Subcutaneous abdominal adipose tissue (tissue), 5 donors: Measurements from ENCODE around the gene VMA21.

Experiments used
- H3K27ac ChIP-seq: one replicate; pipeline ENCODE4 v1.7.0; 2013; ENCODE audit warnings: low read depth, mild to moderate bottlenecking, inconsistent platforms, low read length, moderate library complexity
- H3K27me3 ChIP-seq, 5 donors: one replicate each; pipeline ENCODE4 v1.7.0; 2013; ENCODE audit warnings: low read length in 5 of 5, inconsistent platforms in 1 of 5; ENCODE audit not compliant: control insufficient read depth in 5 of 5, insufficient read depth in 4 of 5
- H3K36me3 ChIP-seq, 5 donors: one replicate each; pipeline ENCODE4 v1.7.0; 2013; ENCODE audit warnings: low read length in 5 of 5; ENCODE audit not compliant: control insufficient read depth in 5 of 5, insufficient read depth in 5 of 5
- H3K4me1 ChIP-seq, 5 donors: one replicate each; pipeline ENCODE4 v1.7.0; 2013; ENCODE audit warnings: low read length in 5 of 5, mild to moderate bottlenecking in 3 of 5, moderate library complexity in 1 of 5; ENCODE audit not compliant: control insufficient read depth in 5 of 5, insufficient read depth in 5 of 5
- H3K4me3 ChIP-seq, 5 donors: one replicate each; pipeline ENCODE4 v1.7.0; 2013; ENCODE audit warnings: low read length in 5 of 5, low read depth in 1 of 5
- H3K9ac ChIP-seq, 5 donors: one replicate each; pipeline ENCODE4 v1.7.0; 2013; ENCODE audit warnings: low read length in 5 of 5, mild to moderate bottlenecking in 4 of 5, moderate library complexity in 3 of 5
- H3K9me3 ChIP-seq, 5 donors: one replicate each; pipeline ENCODE4 v1.7.0; 2013; ENCODE audit warnings: low read length in 5 of 5; ENCODE audit not compliant: control insufficient read depth in 5 of 5
- donor health status: healthy.
- donor health status: healthy.
- donor health status: healthy.
- donor health status: healthy.
- donor health status: healthy.

Gene VMA21

DNA sequence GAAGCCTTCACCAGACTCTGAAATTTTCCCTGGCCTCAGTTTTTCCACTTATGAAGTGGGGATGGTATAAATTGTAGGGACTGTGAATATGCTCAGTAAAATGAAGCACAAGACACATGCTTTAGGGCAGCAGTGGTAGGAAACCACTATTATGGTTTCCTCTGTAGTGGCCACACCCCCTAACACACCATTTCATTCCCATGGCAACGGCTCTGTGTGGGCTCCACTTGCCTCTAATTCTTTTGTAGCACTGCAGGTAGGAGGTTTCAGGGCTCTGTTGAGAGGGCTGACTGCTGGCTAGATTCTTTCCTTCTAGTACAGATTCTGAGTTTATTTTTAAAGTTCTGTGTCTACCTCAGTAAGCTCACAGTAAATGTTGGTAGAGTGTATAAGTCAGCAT lies 3.5 kb upstream of the VMA21 start:
- Histone ChIP-seq H3K36me3 (no peaks in the 10 kb centered on the region), H3K9ac (no peak overlapping the region), H3K4me1 (peaks cover 0 to 18% (median 12%) of the 10 kb centered on the region in 5 donors), H3K9me3 (no peaks in the 10 kb centered on the region), H3K4me3 (no peak overlapping the region), H3K27me3 (peaks cover 0 to 4% (median 0%) of the 10 kb centered on the region in 5 donors), H3K27ac (no peak overlapping the region)

DNA sequence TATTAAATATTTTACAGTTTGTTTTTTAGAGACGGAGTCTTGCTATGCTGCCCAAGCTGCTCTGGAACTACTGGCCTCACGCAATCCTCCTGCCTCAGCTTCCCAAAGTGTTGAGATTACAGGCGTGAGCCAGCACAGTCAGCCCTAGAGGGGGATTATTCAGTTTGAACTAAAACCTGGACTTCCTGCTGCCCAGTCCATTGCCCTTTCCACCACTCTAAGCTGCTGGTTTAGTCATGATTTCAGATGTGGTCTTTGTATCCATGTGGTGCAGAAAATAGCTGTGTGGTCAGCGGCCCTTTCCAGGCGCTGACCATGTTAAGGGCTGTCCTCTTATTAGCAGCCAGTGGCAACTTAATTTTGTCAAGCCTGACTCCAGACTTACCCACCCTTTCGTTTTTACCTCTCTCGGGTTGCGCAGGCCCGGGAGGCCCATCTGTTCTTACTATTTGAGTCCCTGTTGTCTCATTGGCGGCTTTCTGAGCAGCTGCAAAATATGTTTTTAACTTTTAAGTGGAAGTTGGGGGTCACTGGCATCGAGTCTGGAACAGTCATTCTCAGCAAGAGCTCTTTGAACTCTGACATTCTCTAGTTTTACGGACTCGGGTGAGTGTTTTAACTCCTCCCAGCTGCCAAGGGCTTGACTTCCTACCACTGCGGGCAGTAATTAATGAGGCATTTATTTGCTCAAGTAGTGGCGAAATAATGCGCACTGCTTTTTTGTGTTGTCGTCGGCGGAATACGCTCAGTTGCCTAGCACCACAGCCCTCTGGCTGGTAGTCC lies 773 bp upstream of the VMA21 start:
- H3K9ac ChIP-seq = peak overlapping the region; percentile 50 to 89 (median 85)
- peaks cover 0 to 24% (median 18%) of the 10 kb centered on the region in 5 donors for H3K4me1 ChIP-seq
- H3K9me3 ChIP-seq = no peaks in the 10 kb centered on the region
- H3K36me3 ChIP-seq = no peaks in the 10 kb centered on the region
- H3K4me3 ChIP-seq = peak overlapping the region; percentile 61 to 75 (median 70)
- H3K27ac ChIP-seq = peak overlapping the region; percentile 96
- H3K27me3 ChIP-seq = peaks cover 0 to 4% (median 0%) of the 10 kb centered on the region in 5 donors

DNA sequence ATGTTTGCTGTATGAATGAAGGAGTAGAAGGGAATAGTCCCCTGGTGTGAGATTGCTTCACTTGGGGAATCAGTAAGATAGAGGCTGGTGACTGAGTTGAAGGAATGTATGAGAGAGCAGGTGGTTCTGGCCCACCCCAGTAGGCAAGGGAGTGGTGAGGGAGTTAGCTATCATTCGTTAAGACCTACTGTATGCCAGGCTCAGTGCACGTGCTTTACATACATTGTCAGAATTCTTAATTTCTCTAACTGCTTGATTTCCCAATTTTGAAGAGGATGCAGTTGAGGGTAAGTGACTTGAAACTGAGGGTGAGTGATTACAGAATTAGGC lies 700 bp downstream of the VMA21 start:
- no peaks in the 10 kb centered on the region for H3K36me3 ChIP-seq
- H3K4me1 ChIP-seq = peaks cover 0 to 24% (median 18%) of the 10 kb centered on the region in 5 donors
- H3K9ac ChIP-seq = peak overlapping the region; percentile 68 to 89 (median 80)
- H3K27ac ChIP-seq = peak overlapping the region; percentile 75
- peak overlapping the region; percentile 67 to 87 (median 77) for H3K4me3 ChIP-seq
- peaks cover 0 to 1% (median 0%) of the 10 kb centered on the region in 5 donors for H3K27me3 ChIP-seq
- H3K9me3 ChIP-seq = no peaks in the 10 kb centered on the region

DNA sequence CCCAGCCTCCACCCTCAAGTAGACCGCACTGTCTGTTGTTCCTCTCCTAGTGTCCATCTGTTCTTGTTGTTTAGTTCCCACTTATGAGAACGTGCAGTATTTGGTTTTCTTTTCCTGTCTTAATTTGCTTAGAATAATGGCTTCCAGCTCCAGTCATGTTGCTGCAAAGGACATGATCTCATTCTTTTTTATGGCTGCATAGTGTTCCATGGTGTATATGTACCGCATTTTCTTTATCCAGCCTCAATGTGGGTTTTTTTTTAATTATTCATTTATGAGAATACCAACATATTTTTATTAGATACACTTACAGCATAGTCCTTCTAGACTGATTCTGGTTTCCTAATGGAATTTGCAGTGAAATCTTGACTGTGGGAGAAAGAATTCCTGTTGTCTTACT lies 1.3 kb downstream of the VMA21 start:
- peak overlapping the region in 1 of 5 donors; percentile 77 for H3K4me3 ChIP-seq
- H3K27me3 ChIP-seq = peaks cover 0 to 2% (median 0%) of the 10 kb centered on the region in 5 donors
- peaks cover 0 to 24% (median 18%) of the 10 kb centered on the region in 5 donors for H3K4me1 ChIP-seq

DNA sequence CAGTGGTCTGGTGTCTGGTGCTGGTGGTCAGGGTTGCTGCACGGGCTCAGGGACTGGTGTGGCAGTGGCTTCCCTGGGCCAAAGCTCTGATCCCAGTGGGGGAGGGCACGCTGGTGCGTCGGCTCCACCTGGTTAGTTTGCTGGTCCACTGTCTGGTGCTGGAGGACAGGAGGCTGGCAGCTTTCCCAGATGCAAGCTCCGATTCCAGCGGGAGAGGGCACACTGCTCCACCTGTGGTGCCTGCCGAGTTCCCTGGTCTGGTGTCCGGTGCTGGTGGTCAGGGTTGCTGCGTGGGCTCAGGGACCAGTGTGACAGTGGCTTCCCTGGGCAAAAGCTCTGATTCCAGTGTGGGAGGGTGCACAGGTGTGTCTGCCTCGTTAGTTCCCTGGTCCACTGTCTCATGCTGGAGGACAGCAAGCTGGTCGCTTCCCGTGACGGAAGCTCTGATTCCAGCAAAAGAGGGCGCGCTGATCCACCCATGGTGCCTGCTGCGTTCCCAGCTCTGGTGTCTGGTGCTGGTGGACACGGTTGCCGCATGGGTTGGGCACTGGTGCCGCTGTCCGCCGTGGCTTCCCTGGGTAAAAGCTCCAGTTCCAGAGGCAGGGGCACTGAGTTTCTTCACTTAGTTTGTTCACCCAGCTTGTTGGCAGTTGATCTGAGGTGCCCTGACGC lies 5.8 kb downstream of the VMA21 start:
- H3K4me3 ChIP-seq = no peak overlapping the region
- no peak overlapping the region for H3K9ac ChIP-seq
- H3K27me3 ChIP-seq = peaks cover 0 to 2% (median 0%) of the 10 kb centered on the region in 5 donors
- no peak overlapping the region for H3K27ac ChIP-seq
- H3K9me3 ChIP-seq = no peaks in the 10 kb centered on the region
- peaks cover 0 to 4% (median 3%) of the 10 kb centered on the region in 5 donors for H3K36me3 ChIP-seq
- H3K4me1 ChIP-seq = peaks cover 0 to 10% (median 6%) of the 10 kb centered on the region in 5 donors

More for the DNA sequence above, 1.3 kb downstream of the VMA21 start:
- no peaks in the 10 kb centered on the region for H3K9me3 ChIP-seq
- H3K9ac ChIP-seq = no peak overlapping the region
- no peaks in the 10 kb centered on the region for H3K36me3 ChIP-seq
- H3K27ac ChIP-seq = no peak overlapping the region

DNA sequence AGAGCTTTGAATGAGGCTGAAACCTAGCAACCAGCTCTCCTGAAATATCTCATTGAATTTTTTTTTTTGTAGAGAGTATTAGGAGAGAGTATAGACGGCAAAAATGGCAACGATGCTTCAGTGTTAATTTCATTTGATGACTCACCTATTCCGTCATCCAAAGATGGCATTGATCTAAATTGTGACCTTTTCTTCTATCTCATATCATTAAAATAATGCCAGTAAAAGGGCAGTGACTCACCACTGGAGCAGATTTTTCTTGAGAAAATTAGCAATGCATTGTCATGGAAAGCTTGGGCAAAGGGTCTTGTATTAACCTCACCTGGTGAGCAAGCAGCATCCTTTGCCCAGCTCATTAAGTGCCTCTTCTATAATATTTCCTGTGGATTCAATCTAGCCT lies 19.6 kb downstream of the VMA21 start:
- Histone ChIP-seq H3K9me3 (no peaks in the 10 kb centered on the region), H3K27me3 (peaks cover 0 to 2% (median 0%) of the 10 kb centered on the region in 5 donors), H3K4me1 (no peaks in the 10 kb centered on the region), H3K9ac (no peak overlapping the region), H3K4me3 (no peak overlapping the region), H3K27ac (no peak overlapping the region), H3K36me3 (no peaks in the 10 kb centered on the region)

DNA sequence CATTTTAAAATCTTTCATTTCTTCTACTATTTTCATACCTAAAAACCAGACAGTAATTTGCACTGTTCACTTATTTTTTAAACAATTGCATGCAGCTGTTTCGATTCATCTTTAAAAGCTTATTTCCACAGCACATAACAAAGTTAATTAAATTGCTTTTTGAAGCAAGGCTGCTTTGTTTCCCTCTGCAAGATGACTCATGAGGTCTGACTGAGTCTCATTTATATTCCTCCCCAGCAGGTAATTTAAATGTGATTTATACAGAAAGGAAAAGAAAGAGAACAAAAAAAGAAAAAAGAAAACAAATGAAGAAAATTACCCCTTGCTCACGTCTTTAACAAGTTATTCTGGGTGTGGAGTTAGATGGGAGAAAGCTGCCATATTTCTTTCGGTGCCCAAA lies 22.8 kb downstream of the VMA21 start:
- Histone ChIP-seq H3K36me3 (no peaks in the 10 kb centered on the region), H3K27me3 (peaks cover 0 to 2% (median 0%) of the 10 kb centered on the region in 5 donors), H3K27ac (no peak overlapping the region), H3K9ac (no peak overlapping the region), H3K9me3 (no peaks in the 10 kb centered on the region), H3K4me1 (no peaks in the 10 kb centered on the region), H3K4me3 (no peak overlapping the region)

DNA sequence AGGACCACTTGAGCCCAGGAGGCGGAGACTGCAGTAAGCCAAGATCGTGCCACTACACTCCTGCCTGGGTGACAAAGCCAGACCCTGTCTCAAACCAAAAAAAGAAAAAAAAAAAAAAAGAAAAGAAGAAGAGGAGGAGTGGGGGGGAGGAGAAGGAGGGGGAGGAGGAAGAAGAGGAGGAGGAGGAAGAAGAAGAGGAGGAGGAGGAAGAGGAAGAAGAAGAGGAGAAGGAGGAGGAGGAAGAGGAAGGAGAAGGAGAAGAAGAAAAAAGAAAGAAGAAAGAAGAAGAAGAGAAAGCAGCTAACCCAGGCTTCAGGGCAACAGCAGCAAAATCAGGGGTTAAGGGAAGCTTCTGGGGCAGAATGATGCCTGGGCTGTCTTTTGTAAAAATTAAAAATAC lies 27.5 kb downstream of the VMA21 start:
- Histone ChIP-seq H3K4me3 (no peak overlapping the region), H3K4me1 (no peaks in the 10 kb centered on the region), H3K9me3 (no peaks in the 10 kb centered on the region), H3K27me3 (peaks cover 0 to 2% (median 0%) of the 10 kb centered on the region in 5 donors), H3K36me3 (no peaks in the 10 kb centered on the region), H3K27ac (no peak overlapping the region), H3K9ac (no peak overlapping the region)

DNA sequence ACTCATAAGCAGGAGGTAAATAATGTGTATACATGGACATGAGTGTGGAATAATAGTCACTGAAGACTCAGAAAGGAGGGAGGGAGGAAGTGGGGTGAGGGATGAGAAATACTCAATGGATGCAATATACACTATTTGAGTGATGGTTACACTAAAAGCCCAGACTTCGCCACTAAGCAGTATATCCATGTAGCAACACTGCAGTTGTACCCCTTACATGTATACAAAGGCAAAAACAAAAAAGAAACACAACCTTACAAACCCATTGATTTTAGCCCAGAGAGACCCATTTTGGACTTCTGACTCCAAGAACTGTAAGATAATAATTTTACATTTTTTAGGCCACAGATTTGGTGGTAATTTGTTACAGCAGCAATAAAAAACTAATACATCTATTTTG lies 51.5 kb downstream of the VMA21 start:
- no peak overlapping the region for H3K4me3 ChIP-seq
- no peaks in the 10 kb centered on the region for H3K27me3 ChIP-seq
- H3K27ac ChIP-seq = no peak overlapping the region
- no peaks in the 10 kb centered on the region for H3K36me3 ChIP-seq
- H3K9ac ChIP-seq = no peak overlapping the region
- H3K4me1 ChIP-seq = no peaks in the 10 kb centered on the region
- H3K9me3 ChIP-seq = no peaks in the 10 kb centered on the region

DNA sequence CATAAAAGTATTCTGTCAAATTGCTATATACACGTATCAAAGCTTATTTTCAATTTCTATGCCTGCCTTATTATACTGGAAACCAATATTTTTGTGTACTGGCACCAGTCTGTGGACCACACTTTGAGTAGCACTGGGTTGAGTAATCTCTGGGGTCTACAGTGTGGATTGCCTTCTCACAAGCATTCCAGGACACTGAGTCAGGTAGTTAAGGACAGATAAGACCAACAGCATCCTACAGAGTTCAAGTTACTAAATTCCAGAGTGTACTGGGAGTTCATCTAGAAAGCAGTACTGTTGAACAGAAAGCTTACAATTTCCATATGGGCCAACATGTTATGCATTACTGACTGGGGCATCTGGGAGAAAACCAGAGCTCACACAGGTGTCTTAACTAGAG lies 61.8 kb downstream of the VMA21 start:
- Histone ChIP-seq H3K4me3 (no peak overlapping the region), H3K27me3 (peaks cover 0 to 5% (median 0%) of the 10 kb centered on the region in 5 donors), H3K4me1 (no peaks in the 10 kb centered on the region), H3K36me3 (no peaks in the 10 kb centered on the region), H3K9ac (no peak overlapping the region), H3K9me3 (no peaks in the 10 kb centered on the region), H3K27ac (no peak overlapping the region)
